Esophagus muscularis mucosa (tissue), 3 donors: Measurements from ENCODE around the gene EPB42.

ENCODE experiments used
- CTCF ChIP-seq, 3 experiments: fragments of 200-600 bp in 2 of 3; fragments of 450-650 bp in 1 of 3; sonication (generic) in 2 of 3; IDR thresholded peaks; one replicate each; pipeline ENCODE4 v1.5.1; 2017 to 2019; ENCODE audit warnings: antibody characterized with exemption in 3 of 3, mild to moderate bottlenecking in 2 of 3, moderate library complexity in 1 of 3
- POLR2A ChIP-seq: fragments of 450-650 bp; IDR thresholded peaks from one replicate; pipeline ENCODE4 v1.6.1; 2017; ENCODE audit warnings: antibody characterized with exemption, moderate library complexity, mild to moderate bottlenecking, low read depth

DNA sequence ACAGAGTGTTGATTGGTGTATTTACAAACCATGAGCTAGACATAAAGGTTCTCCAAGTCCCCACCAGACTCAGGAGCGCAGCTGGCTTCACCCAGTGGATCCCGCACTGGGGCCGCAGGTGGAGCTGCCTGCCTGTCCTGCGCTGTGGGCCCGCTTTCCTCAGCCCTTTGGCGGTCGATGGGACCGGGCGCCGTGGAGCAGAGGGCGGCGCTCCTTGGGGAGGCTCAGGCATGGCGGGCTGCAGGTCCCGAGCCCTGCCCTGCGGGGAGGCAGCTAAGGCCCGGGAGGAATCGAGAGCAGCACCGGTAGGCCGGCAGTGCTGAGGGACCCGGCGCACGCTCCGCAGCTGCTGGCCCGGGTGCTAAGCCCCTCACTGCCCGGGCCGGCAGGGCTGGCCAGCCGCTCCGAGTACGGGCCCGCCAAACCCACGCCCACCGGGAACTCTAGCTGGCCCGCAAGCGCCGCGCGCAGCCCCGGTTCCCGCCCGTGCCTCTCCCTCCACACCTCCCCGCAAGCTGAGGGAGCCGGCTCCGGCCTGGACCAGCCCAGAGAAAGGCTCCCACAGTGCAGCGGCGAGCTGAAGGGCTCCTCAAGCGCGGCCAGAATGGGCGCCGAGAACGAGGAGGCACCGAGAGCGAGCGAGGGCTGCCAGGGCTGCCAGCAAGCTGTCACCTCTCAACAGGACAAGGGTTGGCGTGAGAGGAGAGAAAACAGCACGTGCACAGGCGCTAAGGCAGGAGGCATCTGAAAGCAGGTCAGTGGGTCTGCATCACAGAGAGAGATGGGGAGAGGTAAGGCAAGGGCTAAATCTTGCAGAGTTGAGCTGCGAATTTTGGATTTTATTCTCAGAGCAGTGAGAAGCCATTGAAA, 5.9 kb upstream of the EPB42 start:
- no peak for TF ChIP-seq POLR2A
- TF ChIP-seq CTCF (IDR thresholded peaks at IDR 0.05), result no peak
